Fibroblast of pulmonary artery (primary cell): ENCODE measurements around the gene PMEPA1.

Experiments used
- DNase-seq: peaks from one replicate; pipeline ENCODE4 v3.0.0-alpha.2; 2010; ENCODE audit warnings: low read depth
- H3K4me3 ChIP-seq: replicated peaks from 2 replicates; pipeline ENCODE4 v1.5.1; 2011; ENCODE audit warnings: low read depth, mild to moderate bottlenecking, control low read depth, low read length, moderate library complexity
- CTCF ChIP-seq: IDR thresholded peaks from 2 replicates; pipeline ENCODE4 v1.5.1; 2011; ENCODE audit warnings: mild to moderate bottlenecking, control low read depth, low read length, inconsistent platforms; ENCODE audit errors: missing control alignments

PMEPA1 gene

GRCh38 chr20:57746832-57747404, 37.1 kb upstream of the PMEPA1 start:
- DNase-seq: no peak
- no peak overlapping the region for H3K4me3 ChIP-seq
- TF ChIP-seq CTCF: no peak

GRCh38 chr20:57746201-57746600, 36.4 kb upstream of the PMEPA1 start:
- H3K4me3 ChIP-seq: no peak overlapping the region
- DNase-seq: no peak
- no peak for TF ChIP-seq CTCF

- H3K4me3 ChIP-seq: no peak overlapping the region
- DNase-seq: no peak
- no peak for TF ChIP-seq CTCF
Measured at GRCh38 chr20:57744206-57744605, 34.4 kb upstream of the PMEPA1 start.

- TF ChIP-seq CTCF: no peak
- H3K4me3 ChIP-seq: no peak overlapping the region
- no peak for DNase-seq
Measured at GRCh38 chr20:57743450-57744095, 33.8 kb upstream of the PMEPA1 start.

GRCh38 chr20:57742507-57743181, 32.8 kb upstream of the PMEPA1 start:
- H3K4me3 ChIP-seq: no peak overlapping the region
- DNase-seq: no peak
- no peak for TF ChIP-seq CTCF

- H3K4me3 ChIP-seq: no peak overlapping the region
- peak; percentile 3 for DNase-seq
- TF ChIP-seq CTCF: no peak
Measured at GRCh38 chr20:57738484-57738883, 28.7 kb upstream of the PMEPA1 start.

GRCh38 chr20:57738053-57738452, 28.2 kb upstream of the PMEPA1 start:
- H3K4me3 ChIP-seq: no peak overlapping the region
- no peak for TF ChIP-seq CTCF
- no peak for DNase-seq
